Left lobe of liver (tissue), 2 donors: Measurements from ENCODE around the gene INTS1. TPM values are rescaled to one million over a fixed set of nuclear protein-coding genes. Genes with fewer than 3 reads are reported as not detected.

Experiments used
- ATAC-seq: fragments of 200-7000 bp; cut with Tn5 transposase; one replicate; pipeline ENCODE4 v1.9.1; 2020; ENCODE audit warnings: mild to moderate bottlenecking, moderate library complexity
- DNase-seq: peaks from one replicate; pipeline ENCODE4 v3.0.0-alpha.2; 2020; ENCODE audit warnings: low spot score
- total RNA-seq: library from RNA; stranded (reverse); gene quantifications from one replicate; pipeline ENCODE4 v1.2.1, GENCODE V29; 2021
- donor health status: DM: no; HTN: no; CAD: no; lungs with moderate emphysema.
- donor health status: DM: no; HTN: yes; CAD: no.

INTS1 gene
- total RNA-seq, 1 donor from 2014 or later, result 55.5 TPM

- DNase-seq (no peak), ATAC-seq (no peak)
These were observed 69.1 kb downstream of the INTS1 start for GRCh38 chr7:1434891-1435670.

GRCh38 chr7:1434165-1434718 is 69.9 kb downstream of the INTS1 start:
- no peak for ATAC-seq
- DNase-seq, result no peak

GRCh38 chr7:1433128-1433920 is 70.9 kb downstream of the INTS1 start:
- DNase-seq (no peak), ATAC-seq (no peak)

- ATAC-seq, result peak; percentile 86
- peak; percentile 74 for DNase-seq
These were observed 71.6 kb downstream of the INTS1 start for GRCh38 chr7:1432411-1433082.

GRCh38 chr7:1431634-1432380 is 72.4 kb downstream of the INTS1 start:
- DNase-seq, result no peak
- peak; percentile 8 for ATAC-seq

GRCh38 chr7:1431226-1431625 is 73.0 kb downstream of the INTS1 start:
- no peak for ATAC-seq
- no peak for DNase-seq

- no peak for ATAC-seq
These were observed 73.9 kb downstream of the INTS1 start for GRCh38 chr7:1430056-1430845.

GRCh38 chr7:1428941-1429501 is 75.2 kb downstream of the INTS1 start:
- no peak for ATAC-seq
- DNase-seq, result no peak

More at GRCh38 chr7:1430056-1430845, 73.9 kb downstream of the INTS1 start:
- no peak for DNase-seq

GRCh38 chr7:1427064-1427657 is 77.0 kb downstream of the INTS1 start:
- no peak for DNase-seq
- no peak for ATAC-seq

GRCh38 chr7:1426474-1426873 is 77.7 kb downstream of the INTS1 start:
- no peak for DNase-seq
- ATAC-seq, result no peak

GRCh38 chr7:1425292-1426136 is 78.7 kb downstream of the INTS1 start:
- DNase-seq (no peak), ATAC-seq (peak; percentile 35)

GRCh38 chr7:1424041-1424440 is 80.1 kb downstream of the INTS1 start:
- no peak for DNase-seq

GRCh38 chr7:1423264-1423811 is 80.9 kb downstream of the INTS1 start:
- DNase-seq (no peak), ATAC-seq (no peak)

More at GRCh38 chr7:1424041-1424440, 80.1 kb downstream of the INTS1 start:
- no peak for ATAC-seq

GRCh38 chr7:1422512-1423263 is 81.5 kb downstream of the INTS1 start:
- DNase-seq, result no peak
- ATAC-seq, result no peak

- no peak for ATAC-seq
- DNase-seq, result no peak
These were observed 82.2 kb downstream of the INTS1 start for GRCh38 chr7:1421946-1422345.

GRCh38 chr7:1421020-1421790 is 83.0 kb downstream of the INTS1 start:
- DNase-seq (no peak), ATAC-seq (peak; percentile 28)
